ENCODE measurements around the gene CHRNA4. TPM values are rescaled to one million over a fixed set of nuclear protein-coding genes. Genes with fewer than 3 reads are reported as not detected.
A peak's percentile ranks its signal among the peaks of the same experiment; 100 is the strongest.

The CHRNA4 gene
- total and polyA plus RNA-seq, 12 donors: 0.06 to 0.57 (median 0.26) TPM; not detected in 5

DNA sequence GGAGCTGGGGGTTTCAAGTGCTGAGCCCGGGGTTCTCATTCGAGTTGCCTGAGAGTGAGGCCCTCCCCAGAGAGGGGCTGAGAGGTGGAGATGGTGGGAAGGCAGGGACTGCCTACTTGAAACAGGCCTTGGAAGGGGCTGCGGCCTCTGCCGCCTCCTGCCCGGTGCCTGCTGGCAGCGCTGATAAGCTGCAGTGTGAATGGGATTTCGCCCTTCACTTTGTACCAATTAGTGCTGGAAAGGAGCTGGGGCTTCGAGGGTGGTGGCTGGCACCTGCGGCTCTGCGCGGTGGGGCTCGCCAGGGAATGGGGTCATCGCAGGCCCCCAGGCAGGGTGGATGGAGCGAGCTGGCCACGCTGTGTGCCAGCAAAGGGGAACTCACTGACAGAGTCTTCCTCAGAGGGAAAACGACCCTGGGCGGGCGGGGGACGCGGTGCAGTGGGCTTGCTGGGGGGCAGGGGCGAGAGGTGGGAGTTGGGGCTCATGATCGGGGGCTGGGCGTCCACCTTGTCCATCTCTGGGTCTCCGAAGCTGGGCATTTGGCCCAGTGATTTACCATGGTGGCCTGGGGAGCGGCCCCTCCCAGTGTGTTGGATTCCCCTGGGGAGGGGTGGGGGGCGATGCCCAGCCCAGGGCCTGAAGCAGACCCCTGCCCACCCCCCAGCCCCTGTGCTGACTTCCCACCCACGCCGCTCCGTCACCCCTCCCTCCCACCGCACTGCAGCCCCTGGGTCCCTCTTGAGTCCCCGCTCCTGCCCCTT is 45.2 kb downstream of the CHRNA4 start:
- no peak for TF ChIP-seq CTCF (IDR thresholded peaks at IDR 0.05)
- no peak for TF ChIP-seq POLR2A (IDR thresholded peaks at IDR 0.05)
- Histone ChIP-seq H3K36me3 (replicated peaks in 1 of 2) (no peaks in the 10 kb centered on the region), H3K4me3 (no peak overlapping the region), H3K9me3 (replicated peaks in 1 of 3) (no peaks in the 10 kb centered on the region), H3K4me1 (replicated peaks in 1 of 2) (no peaks in the 10 kb centered on the region), H3K27ac (no peak overlapping the region), H3K27me3 (no peaks in the 10 kb centered on the region)
- intact Hi-C loops (cut with DNase I): no loop called here
- 75 to 81% (median 78%) methylated on average over 8 to 31 of the region's 31 CpGs for WGBS, 4 donors
- DNase-seq: peak in 1 of 7 donors; percentile 9

DNA sequence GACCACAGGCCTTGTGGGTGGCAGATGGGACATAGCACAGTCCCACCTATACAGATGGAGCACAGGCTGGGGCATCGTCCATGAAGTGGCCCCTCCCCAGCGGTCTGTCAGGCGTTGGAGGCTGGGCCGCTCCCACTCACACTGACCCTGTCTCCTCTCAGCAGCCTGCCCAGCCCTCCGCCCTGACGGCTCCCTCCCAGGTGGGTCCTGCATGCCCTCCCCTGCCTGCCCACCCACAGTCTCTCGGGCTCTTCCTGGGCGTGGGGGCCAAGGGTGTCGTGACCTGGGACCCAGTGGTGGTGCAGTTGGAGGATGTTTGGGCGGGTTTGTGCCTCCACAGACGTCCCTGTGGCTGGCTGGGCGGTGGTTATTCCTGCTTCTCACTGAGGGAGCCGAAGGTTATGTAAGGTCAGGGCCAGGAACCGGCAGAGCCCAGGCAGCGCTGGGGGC is 45.9 kb downstream of the CHRNA4 start:
- H3K27ac ChIP-seq: no peak overlapping the region
- WGBS, 4 donors: 58 to 61% (median 60%) methylated on average over 1 to 15 of the region's 15 CpGs
- DNase-seq: no peak

DNA sequence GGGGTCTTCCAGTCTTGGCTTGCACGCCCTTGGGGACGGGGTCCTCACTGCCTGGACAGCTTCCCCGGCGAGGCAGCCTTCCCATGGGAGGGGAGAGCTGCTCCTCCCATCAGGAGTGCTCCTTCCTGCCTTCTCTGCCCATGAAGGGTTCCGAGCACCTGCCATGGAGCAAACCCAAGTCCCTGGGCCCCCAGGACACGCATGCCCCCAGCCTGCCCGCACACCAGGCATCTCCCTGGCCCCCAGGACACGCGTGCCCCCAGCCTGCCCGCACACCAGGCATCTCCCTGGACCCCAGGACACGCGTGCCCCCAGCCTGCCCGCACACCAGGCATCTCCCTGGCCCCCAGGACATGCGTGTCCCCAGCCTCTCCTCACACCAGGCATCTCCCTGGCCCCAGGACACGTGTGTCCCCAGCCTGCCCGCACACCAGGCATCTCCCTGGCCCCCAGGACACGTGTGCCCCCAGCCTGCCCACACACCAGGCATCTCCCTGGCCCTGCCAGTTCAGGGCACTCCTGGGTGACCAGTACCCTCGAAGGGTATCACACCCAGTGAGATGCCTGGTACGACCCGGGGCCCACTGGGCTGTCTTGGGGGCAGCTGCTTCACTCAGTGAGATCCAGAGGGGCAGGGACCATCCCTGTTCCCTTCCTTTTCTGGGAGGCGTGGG is 46.4 kb downstream of the CHRNA4 start:
- intact Hi-C loops (cut with DNase I): no loop called here

More for the DNA sequence above, 45.9 kb downstream of the CHRNA4 start:
- Histone ChIP-seq H3K9me3 (replicated peaks in 1 of 3) (no peaks in the 10 kb centered on the region), H3K27me3 (no peaks in the 10 kb centered on the region), H3K4me3 (no peak overlapping the region), H3K4me1 (replicated peaks in 1 of 2) (no peaks in the 10 kb centered on the region), H3K36me3 (replicated peaks in 1 of 2) (no peaks in the 10 kb centered on the region)
- TF ChIP-seq CTCF (IDR thresholded peaks at IDR 0.05) (no peak), POLR2A (IDR thresholded peaks at IDR 0.05) (no peak)
- intact Hi-C loops (cut with DNase I): no loop called here

More for the DNA sequence above, 46.4 kb downstream of the CHRNA4 start:
- 85 to 92% (median 89%) methylated on average over 14 to 21 of the region's 21 CpGs for WGBS, 4 donors
- Histone ChIP-seq H3K9me3 (replicated peaks in 1 of 3) (no peaks in the 10 kb centered on the region), H3K27ac (no peak overlapping the region), H3K4me1 (replicated peaks in 1 of 2) (no peaks in the 10 kb centered on the region), H3K36me3 (replicated peaks in 1 of 2) (no peaks in the 10 kb centered on the region), H3K27me3 (no peaks in the 10 kb centered on the region), H3K4me3 (no peak overlapping the region)
- TF ChIP-seq POLR2A (IDR thresholded peaks at IDR 0.05) (no peak), CTCF (IDR thresholded peaks at IDR 0.05) (no peak)
- DNase-seq: no peak
